ENCODE measurements around the gene SCYL3. TPM values are rescaled to one million over a fixed set of nuclear protein-coding genes. Genes with fewer than 3 reads are reported as not detected.

SCYL3 gene
- total and polyA plus RNA-seq, 2 of the 13 experiments (the other 11 are each of a cell fraction or from before 2014, with no cell fraction given), result 3.3 to 4.9 TPM

- TF ChIP-seq, protein P1, sequence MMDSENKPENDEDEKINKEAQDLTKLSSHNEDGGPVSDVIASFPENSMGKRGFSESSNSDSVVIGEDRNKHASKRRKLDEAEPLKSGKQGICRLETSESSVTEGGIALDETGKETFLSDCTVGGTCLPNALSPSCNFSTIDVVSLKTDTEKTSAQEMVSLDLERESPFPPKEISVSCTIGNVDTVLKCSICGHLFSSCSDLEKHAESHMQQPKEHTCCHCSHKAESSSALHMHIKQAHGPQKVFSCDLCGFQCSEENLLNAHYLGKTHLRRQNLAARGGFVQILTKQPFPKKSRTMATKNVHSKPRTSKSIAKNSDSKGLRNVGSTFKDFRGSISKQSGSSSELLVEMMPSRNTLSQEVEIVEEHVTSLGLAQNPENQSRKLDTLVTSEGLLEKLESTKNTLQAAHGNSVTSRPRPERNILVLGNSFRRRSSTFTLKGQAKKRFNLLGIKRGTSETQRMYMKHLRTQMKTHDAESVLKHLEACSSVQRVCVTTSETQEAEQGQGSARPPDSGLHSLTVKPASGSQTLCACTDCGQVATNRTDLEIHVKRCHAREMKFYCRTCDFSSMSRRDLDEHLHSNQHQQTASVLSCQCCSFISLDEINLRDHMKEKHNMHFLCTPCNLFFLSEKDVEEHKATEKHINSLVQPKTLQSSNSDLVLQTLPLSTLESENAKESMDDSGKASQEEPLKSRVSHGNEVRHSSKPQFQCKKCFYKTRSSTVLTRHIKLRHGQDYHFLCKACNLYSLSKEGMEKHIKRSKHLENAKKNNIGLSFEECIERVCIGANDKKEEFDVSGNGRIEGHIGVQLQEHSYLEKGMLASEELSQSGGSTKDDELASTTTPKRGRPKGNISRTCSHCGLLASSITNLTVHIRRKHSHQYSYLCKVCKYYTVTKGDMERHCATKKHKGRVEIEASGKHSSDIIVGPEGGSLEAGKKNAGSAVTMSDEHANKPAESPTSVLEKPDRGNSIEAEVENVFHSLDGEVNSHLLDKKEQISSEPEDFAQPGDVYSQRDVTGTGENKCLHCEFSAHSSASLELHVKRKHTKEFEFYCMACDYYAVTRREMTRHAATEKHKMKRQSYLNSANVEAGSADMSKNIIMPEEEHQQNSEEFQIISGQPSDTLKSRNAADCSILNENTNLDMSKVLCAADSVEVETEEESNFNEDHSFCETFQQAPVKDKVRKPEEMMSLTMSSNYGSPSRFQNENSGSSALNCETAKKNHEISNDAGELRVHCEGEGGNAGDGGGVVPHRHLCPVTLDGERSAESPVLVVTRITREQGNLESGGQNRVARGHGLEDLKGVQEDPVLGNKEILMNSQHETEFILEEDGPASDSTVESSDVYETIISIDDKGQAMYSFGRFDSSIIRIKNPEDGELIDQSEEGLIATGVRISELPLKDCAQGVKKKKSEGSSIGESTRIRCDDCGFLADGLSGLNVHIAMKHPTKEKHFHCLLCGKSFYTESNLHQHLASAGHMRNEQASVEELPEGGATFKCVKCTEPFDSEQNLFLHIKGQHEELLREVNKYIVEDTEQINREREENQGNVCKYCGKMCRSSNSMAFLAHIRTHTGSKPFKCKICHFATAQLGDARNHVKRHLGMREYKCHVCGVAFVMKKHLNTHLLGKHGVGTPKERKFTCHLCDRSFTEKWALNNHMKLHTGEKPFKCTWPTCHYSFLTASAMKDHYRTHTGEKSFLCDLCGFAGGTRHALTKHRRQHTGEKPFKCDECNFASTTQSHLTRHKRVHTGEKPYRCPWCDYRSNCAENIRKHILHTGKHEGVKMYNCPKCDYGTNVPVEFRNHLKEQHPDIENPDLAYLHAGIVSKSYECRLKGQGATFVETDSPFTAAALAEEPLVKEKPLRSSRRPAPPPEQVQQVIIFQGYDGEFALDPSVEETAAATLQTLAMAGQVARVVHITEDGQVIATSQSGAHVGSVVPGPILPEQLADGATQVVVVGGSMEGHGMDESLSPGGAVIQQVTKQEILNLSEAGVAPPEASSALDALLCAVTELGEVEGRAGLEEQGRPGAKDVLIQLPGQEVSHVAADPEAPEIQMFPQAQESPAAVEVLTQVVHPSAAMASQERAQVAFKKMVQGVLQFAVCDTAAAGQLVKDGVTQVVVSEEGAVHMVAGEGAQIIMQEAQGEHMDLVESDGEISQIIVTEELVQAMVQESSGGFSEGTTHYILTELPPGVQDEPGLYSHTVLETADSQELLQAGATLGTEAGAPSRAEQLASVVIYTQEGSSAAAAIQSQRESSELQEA (CRISPR knock-in tag; IDR thresholded peaks at IDR 0.05; ENCODE audit: not compliant biosample characterization), result no peak
- TF ChIP-seq, protein P2, sequence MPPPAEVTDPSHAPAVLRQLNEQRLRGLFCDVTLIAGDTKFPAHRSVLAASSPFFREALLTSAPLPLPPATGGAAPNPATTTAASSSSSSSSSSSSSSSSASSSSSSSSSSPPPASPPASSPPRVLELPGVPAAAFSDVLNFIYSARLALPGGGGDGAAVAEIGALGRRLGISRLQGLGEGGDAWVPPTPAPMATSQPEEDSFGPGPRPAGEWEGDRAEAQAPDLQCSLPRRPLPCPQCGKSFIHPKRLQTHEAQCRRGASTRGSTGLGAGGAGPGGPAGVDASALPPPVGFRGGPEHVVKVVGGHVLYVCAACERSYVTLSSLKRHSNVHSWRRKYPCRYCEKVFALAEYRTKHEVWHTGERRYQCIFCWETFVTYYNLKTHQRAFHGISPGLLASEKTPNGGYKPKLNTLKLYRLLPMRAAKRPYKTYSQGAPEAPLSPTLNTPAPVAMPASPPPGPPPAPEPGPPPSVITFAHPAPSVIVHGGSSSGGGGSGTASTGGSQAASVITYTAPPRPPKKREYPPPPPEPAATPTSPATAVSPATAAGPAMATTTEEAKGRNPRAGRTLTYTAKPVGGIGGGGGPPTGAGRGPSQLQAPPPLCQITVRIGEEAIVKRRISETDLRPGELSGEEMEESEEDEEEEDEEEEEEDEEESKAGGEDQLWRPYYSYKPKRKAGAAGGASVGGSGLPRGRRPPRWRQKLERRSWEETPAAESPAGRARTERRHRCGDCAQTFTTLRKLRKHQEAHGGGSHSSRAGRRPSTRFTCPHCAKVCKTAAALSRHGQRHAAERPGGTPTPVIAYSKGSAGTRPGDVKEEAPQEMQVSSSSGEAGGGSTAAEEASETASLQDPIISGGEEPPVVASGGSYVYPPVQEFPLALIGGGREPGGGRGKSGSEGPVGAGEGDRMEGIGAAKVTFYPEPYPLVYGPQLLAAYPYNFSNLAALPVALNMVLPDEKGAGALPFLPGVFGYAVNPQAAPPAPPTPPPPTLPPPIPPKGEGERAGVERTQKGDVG (CRISPR knock-in tag; IDR thresholded peaks at IDR 0.05; ENCODE audit: borderline replicate concordance), result no peak
- TF ChIP-seq ZBTB25 (CRISPR knock-in tag; IDR thresholded peaks at IDR 0.05), result no peak
- no peak for TF ChIP-seq CBX1 (IDR thresholded peaks at IDR 0.05; ENCODE audit: low read depth)
- TF ChIP-seq NR2F2 (IDR thresholded peaks at IDR 0.05; ENCODE audit: borderline replicate concordance, low read depth), result peak; percentile 65
- no peak for TF ChIP-seq CHD4 (IDR thresholded peaks at IDR 0.05; ENCODE audit: borderline replicate concordance, low read length)
- no peak for TF ChIP-seq HNRNPH1 (optimal IDR thresholded peaks at IDR 0.05; ENCODE audit: low read depth, low read length)
- TF ChIP-seq ZNF292 (CRISPR knock-in tag; IDR thresholded peaks at IDR 0.05; ENCODE audit: borderline replicate concordance, low read depth), result no peak
- no peak for TF ChIP-seq MBD4 (IDR thresholded peaks at IDR 0.05; ENCODE audit: borderline replicate concordance, low read length)
- TF ChIP-seq CEBPB (IDR thresholded peaks at IDR 0.05; ENCODE audit: borderline replicate concordance, low read depth, low read length), result peak; percentile 51; the same call in 1 of the 2 replicates
- peak; percentile 24; the same call in 1 of the 2 replicates for TF ChIP-seq TBX3 (IDR thresholded peaks at IDR 0.05; ENCODE audit: borderline replicate concordance)
- TF ChIP-seq ZBTB34 (CRISPR knock-in tag; IDR thresholded peaks at IDR 0.05), result no peak
- TF ChIP-seq MAX (IDR thresholded peaks at IDR 0.05), result no peak
- no peak for TF ChIP-seq SOX6 (IDR thresholded peaks at IDR 0.05)
- TF ChIP-seq SOX6 (CRISPR knock-in tag; IDR thresholded peaks at IDR 0.05), result peak; percentile 20; the same call in 1 of the 2 replicates
- no peak for TF ChIP-seq CHD2 (IDR thresholded peaks at IDR 0.05; ENCODE audit: low read depth, low read length)
- no peak for TF ChIP-seq ZBTB21 (CRISPR knock-in tag; IDR thresholded peaks at IDR 0.05)
Observed at GRCh38 chr1:169901115-169901514, 7.4 kb upstream of the SCYL3 start (continued).

Data from HepG2 (cell line).